HG03045 (cell line): Measurements from ENCODE around the gene LDLRAD1.
"Not testable (repeated sequence)": the region's sequence is repeated elsewhere in the genome, so short reads cannot be mapped to it uniquely, and the experiment has no call there.

Experiments
- ATAC-seq: cut with Tn5 transposase; IDR thresholded peaks from one replicate; pipeline ENCODE4 v1.9.1; 2021; ENCODE audit warnings: mild to moderate bottlenecking, moderate library complexity; ENCODE audit not compliant: unreplicated experiment

Gene LDLRAD1

DNA sequence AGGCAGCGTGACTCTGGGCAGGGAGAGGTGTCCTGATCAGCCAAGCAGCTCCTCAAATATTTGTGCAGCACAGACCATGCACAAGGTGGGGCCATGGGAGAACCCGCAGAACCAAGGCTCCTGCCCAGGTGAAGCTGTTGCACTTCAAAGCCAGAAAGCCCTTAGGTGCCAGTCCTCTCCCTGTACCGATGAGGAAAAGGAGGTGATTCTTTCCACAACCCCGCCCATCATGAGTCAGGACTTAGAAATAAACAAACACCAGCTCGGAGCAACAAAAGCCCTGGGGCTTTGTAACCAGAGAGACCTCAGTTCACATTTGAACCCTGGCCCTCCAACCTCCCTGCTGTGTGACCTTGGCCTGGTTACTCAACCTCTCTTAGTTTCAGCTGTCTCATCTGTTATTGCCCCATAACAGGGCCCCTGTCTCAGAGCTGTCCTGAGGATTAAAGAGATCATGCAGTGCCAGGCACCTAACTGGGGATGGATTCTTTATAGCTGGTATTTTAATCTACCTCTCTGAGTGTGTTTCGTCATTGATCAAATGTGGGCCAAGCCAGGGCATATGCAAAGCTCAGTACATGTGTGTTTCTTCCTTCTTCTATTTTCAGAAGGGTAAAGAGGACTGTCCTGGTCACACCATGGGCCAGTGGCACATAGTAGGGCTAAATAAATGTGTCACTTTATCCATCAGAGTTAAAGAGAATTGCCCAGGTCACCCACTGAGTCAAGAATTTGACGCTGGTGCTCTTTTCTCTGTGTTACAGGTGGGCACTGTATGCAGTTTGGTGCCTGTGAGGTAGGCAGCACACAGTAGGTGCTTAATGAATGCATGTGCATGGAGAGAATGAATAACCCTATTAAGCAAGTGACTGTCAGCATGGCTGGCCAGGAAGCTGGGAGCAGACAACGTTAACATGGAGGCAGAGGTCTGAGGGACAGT lies 1.4 kb downstream of the LDLRAD1 start:
- ATAC-seq: no peak

- no peak for ATAC-seq
These were observed 3.9 kb downstream of the LDLRAD1 start for GRCh38 chr1:54014009-54014629.

DNA sequence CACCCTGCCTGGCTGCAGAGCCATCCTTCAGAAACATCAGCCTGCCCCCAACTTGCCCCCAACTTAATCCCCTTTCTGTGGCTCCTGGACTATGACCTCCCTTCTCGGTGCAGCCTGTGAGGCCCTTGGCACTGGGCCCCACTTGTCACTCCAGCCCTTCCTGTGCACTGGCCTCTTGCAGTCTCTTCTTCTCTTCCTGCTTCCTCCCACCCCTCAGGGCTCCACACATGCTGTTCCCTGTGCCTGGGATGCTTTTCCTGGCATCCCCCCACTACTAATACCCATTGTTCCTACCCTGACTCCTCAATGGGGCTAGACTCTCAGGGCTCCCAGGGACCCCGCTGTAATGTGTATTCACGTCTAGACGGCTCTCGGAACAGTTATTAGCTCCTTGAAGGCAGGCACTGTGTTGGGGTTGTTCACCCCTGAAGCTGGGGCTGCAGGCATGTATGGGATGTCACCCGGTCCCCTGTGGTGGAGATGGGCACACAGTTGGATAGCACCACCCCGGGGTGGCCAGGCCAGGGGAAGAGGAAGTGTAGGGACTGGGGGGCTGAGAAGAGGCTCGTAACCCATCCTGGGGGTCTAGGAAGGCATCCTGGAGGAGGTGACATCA lies 4.5 kb downstream of the LDLRAD1 start:
- ATAC-seq: no peak

DNA sequence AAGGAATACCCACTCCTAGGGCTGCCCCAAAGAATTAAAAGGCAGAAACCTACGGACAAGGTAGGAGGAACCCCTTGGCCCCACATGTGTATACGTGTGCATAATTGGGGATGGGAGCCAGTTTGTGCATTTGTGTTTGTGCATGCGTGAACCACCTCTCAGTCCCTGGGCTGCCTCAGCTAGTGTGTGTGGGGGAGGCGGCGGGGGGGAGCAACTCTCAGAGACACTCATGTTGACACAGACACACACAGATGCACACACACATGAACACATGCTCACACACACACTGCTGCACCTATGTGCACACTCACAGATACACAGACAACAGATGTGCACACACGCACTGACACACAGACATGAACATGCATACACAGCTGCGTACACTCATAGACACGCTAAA lies 5.1 kb downstream of the LDLRAD1 start:
- no peak for ATAC-seq

GRCh38 chr1:54012008-54012325 lies 6.0 kb downstream of the LDLRAD1 start:
- no peak for ATAC-seq

DNA sequence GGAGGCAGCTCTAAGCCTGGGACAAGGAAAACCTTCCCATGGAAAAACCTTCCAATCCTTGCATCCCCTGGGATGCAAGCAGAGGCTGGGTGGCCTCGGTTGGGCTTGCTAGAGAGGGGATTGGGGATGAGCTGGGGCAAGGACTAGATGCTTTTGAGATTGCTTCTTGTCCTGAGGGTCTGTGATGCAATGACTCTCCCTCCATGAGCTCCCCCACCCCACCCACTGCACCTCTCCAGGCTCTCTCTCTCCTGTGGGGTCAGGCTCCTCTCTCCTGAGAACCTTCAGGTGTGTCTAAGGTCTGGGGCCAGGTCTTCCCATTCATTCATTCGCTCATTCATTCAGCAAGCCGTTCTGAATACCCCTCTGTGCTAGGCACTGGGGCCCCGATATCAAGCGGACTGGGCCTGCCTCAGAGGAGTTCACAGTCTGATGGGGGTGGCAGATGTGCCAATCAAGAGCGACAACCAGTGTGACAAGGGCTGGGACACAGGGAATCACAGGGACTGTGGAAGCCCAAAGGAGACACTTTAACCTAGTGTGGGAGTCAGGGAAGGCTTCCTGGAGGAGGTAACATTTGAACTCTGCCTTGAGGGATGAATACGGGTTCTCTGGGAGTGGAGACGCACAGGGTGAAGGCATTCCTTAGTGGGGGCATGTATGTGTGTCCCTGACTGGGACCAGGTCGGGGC lies 6.5 kb downstream of the LDLRAD1 start:
- ATAC-seq: no peak

DNA sequence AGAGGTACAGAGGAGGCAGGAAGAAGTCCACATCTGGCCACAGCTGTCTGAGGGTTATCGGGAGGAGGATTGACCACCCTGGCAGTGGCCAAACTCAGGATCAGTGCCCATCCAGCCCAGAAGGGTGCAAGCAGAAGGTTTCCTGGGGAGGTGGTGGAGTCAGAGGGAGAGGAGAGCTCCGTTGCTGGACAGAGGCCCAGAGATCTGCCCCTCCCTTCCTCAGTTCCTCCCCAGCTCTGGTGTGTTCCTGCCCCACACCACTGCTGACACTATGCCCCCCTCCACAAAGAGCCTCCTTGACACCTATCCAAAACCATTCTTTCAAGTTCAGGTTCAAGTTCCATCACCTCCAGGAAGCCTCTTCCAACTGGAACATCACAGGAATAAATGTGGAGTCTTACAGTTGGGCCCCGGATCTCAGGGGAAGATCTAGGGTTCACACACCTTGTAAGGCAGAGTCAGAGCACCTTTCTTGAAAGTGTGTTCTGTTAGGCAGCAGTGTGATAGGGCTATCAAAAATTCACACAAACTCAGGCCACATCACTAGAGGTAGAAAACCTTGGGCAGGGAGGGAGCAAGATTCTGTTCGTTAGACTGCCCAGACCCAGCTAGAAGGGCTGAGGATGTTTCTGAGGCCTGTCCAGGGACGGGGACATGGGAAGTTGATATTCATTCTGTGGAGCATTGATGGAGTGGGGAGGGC lies 7.4 kb downstream of the LDLRAD1 start:
- ATAC-seq: no peak

- ATAC-seq: no peak
These were observed 8.6 kb downstream of the LDLRAD1 start for GRCh38 chr1:54009406-54009805.

- no peak for ATAC-seq
These were observed 9.1 kb downstream of the LDLRAD1 start for GRCh38 chr1:54008876-54009275.

DNA sequence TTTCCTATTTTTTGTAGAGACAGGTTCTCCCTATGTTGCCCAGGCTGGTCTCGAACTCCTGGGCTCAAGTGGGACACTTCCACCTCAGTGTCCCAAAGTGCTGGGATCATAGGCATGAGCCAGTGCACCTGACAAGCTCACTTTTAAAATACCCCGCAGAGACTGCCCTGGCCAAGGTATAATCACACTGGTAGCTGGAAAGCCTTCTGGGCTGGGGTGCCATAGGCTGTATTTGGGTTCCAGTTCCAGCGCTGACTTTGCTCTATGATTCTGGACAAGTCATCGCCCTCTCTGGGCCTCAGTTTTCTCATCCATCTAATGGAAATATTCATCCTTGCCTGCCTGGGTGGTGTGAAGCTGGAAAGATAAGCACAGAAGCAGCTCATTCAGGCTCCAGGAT lies 10.4 kb downstream of the LDLRAD1 start:
- ATAC-seq: no peak

DNA sequence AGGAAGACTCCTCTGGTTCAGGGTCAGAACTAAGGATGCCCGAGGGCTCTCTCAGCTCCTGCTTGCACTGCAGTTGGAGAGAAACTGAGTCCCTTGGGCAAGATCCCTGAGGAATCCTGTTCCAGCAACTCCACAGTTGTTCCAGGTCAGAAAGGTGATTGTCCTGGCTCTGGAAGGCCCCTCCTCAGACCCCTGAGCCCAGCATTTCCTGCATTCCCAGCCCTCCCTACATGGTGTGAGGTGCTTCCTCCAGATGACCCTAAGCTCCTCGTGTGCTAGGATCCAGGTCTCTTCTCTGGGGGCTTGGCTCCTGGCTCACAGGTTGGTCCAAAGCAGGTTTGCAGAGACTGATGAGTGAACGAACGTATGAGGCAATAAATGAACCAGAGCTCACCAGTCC lies 11.5 kb downstream of the LDLRAD1 start:
- ATAC-seq: no peak

GRCh38 chr1:54004481-54005049 lies 13.4 kb downstream of the LDLRAD1 start:
- ATAC-seq: no peak

DNA sequence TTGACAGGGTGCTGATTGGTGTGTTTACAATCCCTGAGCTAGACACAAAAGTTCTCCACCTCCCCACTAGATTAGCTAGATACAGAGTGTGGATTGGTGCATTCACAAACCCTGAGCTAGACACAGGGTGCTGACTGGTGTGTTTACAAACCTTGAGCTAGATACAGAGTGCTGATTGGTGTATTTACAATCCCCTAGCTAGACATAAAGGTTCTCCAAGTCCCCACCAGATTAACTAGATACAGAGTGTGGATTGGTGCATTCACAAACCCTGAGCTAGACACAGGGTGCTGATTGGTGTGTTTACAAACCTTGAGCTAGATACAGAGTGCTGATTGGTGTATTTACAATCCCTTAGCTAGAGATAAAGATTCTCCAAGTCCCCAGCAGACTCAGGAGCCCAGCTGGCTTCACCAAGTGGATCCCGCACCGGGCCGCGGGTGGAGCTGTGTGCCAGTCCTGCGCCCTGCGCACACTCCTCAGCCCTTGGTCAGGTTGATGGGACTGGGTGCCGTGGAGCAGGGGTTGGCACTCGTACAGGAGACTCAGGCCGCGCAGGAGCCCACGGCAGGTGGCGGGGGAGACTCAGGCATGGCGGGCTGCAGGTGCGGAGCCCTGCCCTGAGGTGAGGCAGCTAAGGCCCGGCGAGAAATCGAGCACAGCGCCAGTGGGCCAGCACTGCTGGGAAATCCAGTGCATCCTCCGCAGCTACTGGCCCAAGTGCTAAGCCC lies 14.1 kb downstream of the LDLRAD1 start:
- not testable (repeated sequence) for ATAC-seq

DNA sequence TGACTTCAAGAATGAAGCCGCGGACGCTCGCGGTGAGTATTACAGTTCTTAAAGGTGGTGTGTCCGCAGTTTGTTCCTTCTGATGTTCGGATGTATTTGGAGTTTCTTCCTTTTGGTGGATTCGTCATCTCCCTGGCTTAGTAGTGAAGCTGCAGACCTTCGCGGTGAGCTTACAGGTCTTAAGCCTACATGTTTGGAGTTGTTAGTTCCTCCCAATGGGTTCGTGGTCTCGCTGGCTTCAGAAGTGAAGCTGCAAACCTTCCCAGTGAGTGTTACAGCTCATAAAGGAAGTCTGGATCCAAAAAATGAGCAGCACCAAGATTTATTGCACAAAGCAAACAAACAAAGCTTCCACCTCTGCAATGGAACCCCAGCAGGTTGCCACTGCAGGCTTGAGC lies 14.7 kb downstream of the LDLRAD1 start:
- ATAC-seq: no peak

GRCh38 chr1:54002544-54003248 lies 15.3 kb downstream of the LDLRAD1 start:
- no peak for ATAC-seq

GRCh38 chr1:54001591-54001990 lies 16.4 kb downstream of the LDLRAD1 start:
- ATAC-seq: no peak

DNA sequence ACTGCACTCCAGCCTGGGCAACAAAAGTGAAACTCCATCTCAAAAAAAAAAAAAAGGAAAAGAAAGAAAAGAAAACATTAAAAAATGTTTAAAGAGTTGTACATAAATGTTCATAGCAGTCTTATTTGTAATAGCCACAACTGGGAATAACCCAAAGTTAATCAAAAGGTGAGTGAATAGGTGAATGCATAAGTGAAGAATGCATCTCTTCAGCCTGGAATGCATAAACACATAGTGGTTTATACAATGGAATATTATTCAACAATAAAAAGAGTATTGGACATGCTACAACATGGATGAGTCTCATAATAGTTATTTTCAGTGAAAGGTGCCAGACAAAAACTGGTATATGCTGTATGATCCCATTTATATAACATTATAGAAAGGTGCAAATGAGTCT lies 18.1 kb downstream of the LDLRAD1 start:
- no peak for ATAC-seq

- ATAC-seq: no peak
These were observed 19.8 kb downstream of the LDLRAD1 start for GRCh38 chr1:53998223-53998622.

GRCh38 chr1:53995683-53996082 lies 22.3 kb downstream of the LDLRAD1 start:
- ATAC-seq: no peak
